PC-9 (cell line): ENCODE data around the gene ADGRL3.

Experiments
- CTCF ChIP-seq: fragments of 200-600 bp; sonication (generic); conservative IDR thresholded peaks from 2 replicates; pipeline ENCODE4 v1.6.1; 2017; ENCODE audit warnings: mixed run types, antibody characterized with exemption, mild to moderate bottlenecking, moderate library complexity
- EZH2 ChIP-seq: fragments of 200-600 bp; sonication (generic); IDR thresholded peaks from 2 replicates; pipeline ENCODE4 v1.8.0; 2017; ENCODE audit warnings: antibody characterized with exemption, low read depth

DNA sequence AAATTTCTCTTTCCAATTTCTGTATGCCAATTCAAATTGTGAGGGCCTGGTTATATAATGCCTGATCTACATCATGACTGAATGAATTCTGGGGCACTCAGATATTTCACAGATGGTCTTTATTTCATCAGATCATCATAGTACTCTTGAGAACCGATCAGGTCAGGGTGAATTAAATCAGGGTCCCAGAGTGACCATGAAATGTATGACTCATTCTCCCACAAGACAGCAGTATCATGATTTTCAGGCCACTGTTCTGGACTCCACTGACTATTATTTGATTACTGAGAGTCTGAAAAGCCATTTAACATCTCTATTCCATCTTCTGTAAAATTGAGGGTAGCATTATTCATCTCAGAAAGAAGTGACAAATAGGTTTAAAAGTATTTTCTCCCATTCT is 471.5 kb downstream of the ADGRL3 start:
- TF ChIP-seq CTCF (no peak), EZH2 (no peak)
